Epithelial cell of proximal tubule (primary cell): Measurements from ENCODE around the gene TARBP1. TPM values are rescaled to one million over a fixed set of nuclear protein-coding genes. Genes with fewer than 3 reads are reported as not detected.
"Not testable (repeated sequence)": the region's sequence is repeated elsewhere in the genome, so short reads cannot be mapped to it uniquely, and the experiment has no call there.

Experiments used
- DNase-seq: peaks from one replicate; pipeline ENCODE4 v3.0.0-alpha.2; 2011; ENCODE audit warnings: low read depth
- H3K4me3 ChIP-seq: 2 replicates; pipeline ENCODE4 v1.5.1; 2011; ENCODE audit warnings: low read depth, mild to moderate bottlenecking, low read length
- CTCF ChIP-seq: conservative IDR thresholded peaks from 2 replicates; pipeline ENCODE4 v1.5.1; 2012; ENCODE audit warnings: low read depth, mild to moderate bottlenecking, low read length
- total RNA-seq: library from RNA; depleted of rRNA; stranded (reverse); fragments of >200 nt; gene quantifications from 2 replicates; pipeline ENCODE4 v1.2.3, GENCODE V29; 2015

The TARBP1 gene
- total RNA-seq, 1 donor from 2014 or later = 31.2 TPM

GRCh38 chr1:234512451-234512861 is 33.5 kb upstream of the TARBP1 start:
- no peak for TF ChIP-seq CTCF
- no peak for DNase-seq
- H3K4me3 ChIP-seq = no peak overlapping the region

- no peak for TF ChIP-seq CTCF
- no peak for DNase-seq
- no peak overlapping the region for H3K4me3 ChIP-seq
These were observed 30.7 kb upstream of the TARBP1 start for GRCh38 chr1:234509457-234510328.

GRCh38 chr1:234507626-234508387 is 28.8 kb upstream of the TARBP1 start:
- H3K4me3 ChIP-seq = no peak overlapping the region
- DNase-seq = no peak
- TF ChIP-seq CTCF = no peak

- no peak for TF ChIP-seq CTCF
- DNase-seq = no peak
- H3K4me3 ChIP-seq = no peak overlapping the region
These were observed 28.1 kb upstream of the TARBP1 start for GRCh38 chr1:234507089-234507488.

- no peak for TF ChIP-seq CTCF
- DNase-seq = no peak
- no peak overlapping the region for H3K4me3 ChIP-seq
These were observed 26.8 kb upstream of the TARBP1 start for GRCh38 chr1:234505769-234506102.

- TF ChIP-seq CTCF = no peak
- H3K4me3 ChIP-seq = no peak overlapping the region
- no peak for DNase-seq
These were observed 26.2 kb upstream of the TARBP1 start for GRCh38 chr1:234504969-234505768.

GRCh38 chr1:234504251-234504650 is 25.3 kb upstream of the TARBP1 start:
- not testable (repeated sequence) for DNase-seq, H3K4me3 ChIP-seq
